ENCODE measurements around the gene CLCN4.

CLCN4 gene

DNA sequence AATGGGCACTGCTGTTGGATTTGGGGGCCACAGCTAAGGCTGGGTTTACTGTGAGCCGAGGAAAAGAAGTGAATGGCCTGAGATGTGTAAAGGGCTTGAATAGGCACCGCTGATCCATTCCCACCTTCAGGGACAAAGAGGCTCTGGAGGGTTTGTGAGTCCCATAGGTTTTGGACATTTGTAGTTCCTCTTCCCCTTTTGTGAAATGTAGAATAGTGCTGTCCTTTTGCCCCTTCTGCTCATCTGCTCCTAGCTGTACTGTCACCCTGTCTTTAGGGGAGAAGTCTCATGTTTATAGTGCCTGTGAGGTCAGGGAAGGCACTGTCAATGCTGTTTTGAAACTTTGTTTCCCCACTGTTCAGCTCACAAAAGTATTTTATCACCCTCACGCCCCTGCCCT is 26.4 kb upstream of the CLCN4 start:
- DNase-seq (ENCODE audit: low spot score), result no peak

DNA sequence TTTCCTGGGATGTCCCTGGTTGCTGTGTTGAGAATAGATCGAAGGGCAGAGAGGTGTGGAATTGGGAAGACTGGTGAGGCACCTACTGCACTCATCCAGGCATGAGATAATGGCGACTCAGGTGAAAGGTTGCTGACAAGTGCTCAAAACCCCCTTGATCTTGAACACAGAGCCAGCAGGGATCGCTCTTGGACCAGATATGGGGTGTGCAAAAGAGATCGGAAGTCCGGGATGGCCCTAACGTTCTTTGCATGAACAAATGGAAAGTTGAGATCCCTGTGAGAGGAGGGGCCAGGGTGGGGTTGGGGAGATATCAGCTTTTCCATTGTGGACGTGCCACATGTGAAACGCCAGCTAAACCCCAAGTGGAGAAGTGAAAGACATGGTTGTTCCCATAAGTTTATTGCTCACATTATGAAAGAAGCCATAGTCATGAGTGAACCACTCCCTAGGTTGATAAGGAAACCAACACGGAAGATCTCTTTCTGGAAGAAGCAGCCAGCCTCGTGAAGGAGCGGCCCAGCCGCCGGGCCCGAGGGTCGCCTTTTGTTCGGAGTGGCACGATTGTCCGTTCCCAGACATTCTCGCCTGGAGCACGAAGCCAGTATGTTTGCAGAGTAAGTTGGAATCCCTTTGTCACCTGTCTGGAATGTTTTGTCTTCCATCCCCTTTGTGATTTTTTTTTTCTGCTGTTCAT is 22.6 kb upstream of the CLCN4 start:
- no peak for DNase-seq (ENCODE audit: low spot score)

DNA sequence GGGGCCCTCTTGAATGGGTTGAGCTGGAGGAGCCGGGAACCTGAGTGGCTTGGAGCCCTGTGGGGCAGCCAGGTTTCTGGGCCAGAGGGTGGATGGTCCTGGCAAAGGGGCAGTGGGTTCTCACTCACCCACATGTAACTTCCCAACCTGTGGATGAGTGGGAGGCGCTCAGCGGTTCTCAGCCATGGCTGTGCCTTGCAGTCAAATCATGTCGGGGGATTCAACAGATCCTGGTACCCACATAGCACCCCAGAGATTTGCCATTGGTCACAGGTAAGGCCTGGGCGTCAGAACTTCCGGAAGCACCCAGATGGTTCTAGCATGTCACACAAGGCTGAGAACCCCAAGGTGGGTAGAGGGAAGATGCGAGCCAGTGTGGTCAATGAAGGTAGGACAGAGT is 21.9 kb upstream of the CLCN4 start:
- no peak for DNase-seq (ENCODE audit: low spot score)

DNA sequence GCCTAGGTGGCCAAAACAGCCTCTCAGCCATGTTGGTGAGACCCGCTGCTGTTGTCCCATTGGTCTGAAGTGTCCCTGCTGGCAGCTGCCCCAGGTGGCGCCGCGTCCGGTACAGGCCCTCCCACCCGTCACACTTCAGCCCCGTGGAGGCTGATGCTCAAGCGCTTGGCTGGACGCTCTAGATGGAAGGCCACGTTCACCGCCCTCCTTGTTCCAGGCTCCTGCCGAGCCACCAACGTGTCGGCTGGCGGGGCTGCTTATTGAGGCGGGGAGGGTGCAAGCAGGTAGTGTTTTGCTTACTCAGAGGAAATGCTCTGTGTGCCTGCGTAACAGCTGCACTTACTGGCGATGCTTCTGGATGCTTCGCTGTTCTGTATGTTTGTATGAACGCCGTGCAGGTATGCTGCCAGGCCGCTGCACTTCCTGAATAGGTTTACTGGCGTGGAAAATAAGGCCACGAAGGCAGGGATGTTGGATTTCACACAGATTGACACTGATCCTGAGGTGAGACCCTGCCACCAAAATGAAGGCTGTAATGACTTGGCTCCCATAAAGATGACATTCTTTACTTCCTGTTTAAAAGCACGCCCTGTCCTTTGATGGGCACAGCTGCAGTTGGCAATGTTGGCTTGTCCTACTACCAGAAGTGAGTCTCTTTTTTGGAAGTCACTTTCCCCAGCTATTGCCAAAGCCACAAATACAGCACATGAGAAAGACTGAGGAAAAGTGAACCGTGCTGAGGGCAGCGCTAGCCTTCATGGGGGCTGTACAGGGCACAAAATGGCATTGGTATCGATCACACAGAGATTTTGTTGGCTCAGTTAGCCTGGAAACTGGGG is 21.0 kb upstream of the CLCN4 start:
- DNase-seq (ENCODE audit: low spot score), result no peak

DNA sequence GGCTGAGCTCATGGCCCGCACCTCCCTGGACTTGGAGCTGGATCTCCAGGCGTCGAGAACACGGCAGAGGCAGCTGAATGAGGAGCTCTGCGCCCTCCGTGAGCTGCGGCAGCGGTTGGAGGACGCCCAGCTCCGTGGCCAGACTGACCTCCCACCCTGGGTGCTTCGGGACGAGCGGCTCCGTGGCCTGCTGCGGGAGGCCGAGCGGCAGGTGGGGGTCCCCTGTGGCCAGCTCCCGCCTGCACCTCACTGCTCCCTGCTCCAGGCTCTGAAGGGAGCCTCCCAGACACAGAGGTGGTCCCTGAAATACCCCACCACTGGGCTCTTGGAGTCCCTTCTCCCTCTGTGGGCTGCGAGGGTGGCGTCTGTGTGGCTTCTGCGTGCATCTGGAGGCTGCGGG is 18.0 kb upstream of the CLCN4 start:
- no peak for DNase-seq (ENCODE audit: low spot score)

DNA sequence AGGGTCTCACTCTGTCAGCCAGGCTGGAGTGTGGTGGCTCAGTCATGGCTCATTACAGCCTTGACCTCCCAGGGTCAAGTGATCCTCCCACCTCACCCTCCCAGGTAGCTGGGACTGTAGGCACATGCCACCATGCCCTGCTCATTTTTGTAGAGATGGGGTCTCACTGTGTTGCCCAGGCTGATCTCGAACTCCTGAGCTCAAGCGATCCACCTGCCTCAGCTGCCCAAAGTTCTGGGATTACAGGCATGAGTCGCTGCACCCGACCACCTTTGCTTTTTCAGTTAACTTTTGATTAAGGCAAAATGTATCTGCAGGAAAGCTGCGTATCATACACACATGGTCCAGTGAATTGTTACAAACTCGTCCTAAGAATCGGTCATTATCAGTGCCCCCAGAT is 16.5 kb upstream of the CLCN4 start:
- DNase-seq (ENCODE audit: low spot score), result no peak

DNA sequence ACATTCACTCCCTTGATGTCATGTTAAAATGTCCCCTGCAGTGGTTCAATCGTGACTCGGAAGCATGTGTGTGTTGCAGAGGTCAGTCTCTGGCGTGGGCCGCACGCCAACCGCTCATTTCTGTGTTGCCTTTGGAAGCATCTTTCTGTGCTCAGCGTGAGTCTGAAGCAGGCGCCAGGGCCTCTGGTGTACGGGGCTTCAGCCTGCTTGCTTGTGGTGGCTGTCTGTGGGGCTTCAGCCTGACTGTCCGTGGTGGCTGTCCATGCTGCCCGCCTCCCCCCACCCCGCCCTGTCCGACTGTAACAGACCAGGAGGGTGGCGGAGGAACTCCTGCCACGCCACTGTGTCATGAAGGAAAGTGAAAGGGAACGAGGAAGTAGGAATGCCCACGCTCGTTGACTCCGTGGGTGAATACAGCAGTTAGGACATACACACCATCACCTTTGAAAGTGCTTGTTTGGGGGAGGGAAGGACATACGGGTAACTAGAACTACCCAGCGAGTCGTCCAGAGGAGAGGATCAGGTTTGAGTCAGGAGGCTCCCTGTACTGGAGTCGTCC is 14.7 kb upstream of the CLCN4 start:
- no peak for DNase-seq (ENCODE audit: low spot score)

DNA sequence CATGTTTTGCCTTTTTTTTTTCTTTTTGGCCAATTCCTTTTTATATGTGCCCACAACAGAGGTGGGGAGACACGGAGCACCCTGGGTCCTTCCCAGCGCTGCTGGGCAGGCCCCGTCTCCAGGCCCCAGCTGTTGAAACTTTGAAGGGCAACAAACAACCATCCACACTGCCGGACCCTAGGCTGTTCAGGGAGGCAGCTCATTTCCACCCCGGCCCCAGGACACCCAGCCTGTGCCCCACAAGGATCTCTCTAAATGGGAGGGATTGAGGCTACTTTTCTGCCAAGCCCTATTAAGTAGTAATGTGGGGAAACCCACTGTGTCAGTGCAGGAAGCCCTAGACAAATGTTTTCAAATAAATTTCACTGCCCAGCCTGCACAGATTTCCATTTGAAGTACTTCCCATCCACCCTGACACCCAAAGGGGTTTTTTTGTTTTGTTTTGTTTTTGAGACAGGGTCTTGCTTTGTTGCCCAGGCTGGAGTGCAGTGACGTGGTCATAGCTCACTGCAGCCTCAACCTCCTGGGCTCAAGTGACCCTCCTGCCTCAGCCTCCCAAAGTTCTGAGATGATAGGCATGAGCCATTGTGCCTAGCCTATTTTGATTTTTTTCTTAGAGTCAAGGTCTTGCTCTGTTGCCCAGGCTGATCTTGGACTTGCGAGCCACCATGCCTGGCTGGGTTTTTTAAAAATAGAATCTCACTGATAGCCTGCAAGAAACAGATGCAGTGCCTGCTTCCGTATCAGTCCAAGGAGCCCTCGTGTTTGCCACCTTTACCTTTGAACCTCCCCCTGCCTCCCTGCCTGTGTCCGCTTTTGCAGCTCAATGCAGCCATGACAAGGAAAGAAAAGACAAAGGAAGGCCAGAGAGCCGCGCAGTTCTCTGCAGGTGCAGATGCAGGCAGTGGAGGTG is 13.4 kb upstream of the CLCN4 start:
- DNase-seq (ENCODE audit: low spot score), result no peak

DNA sequence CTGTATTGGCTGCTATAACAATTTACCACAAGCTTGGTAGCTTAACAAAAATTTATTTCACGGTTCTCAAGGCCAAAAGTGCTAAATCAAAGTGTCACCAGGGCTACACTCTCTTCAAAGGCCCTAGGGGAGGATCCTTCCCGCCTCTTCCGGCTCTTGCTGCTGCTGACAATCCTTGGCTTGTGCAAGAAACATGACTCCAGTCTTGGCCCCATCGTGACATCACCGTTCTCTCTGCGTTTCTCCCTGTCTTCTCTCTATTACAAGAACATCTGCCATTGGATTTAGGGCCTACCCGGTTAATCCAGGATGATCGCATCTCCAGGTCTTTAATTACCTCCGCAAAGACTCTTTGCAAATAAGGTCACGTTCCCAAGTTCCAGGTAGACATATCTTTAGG is 10.4 kb upstream of the CLCN4 start:
- DNase-seq (ENCODE audit: low spot score), result peak; percentile 67

DNA sequence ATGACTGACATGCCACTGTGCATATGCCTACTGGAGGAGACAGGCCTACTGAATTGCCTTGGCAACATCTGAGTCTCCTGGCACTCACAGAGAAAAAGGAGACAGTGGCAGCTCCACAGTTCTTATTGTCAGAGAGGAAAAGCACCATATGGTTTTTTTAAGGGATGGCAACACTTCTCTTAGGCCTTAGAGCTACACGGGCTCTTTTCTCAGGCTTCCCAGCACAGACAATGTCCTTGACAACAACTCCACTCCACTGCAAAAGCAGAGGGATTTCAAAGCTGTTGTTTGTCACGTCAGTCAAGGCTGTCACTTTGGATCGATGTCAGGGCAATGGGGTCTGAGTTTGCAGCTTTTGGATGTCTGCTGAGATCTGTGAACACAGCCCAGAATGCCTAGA is 4.7 kb upstream of the CLCN4 start:
- no peak for DNase-seq (ENCODE audit: low spot score)

DNA sequence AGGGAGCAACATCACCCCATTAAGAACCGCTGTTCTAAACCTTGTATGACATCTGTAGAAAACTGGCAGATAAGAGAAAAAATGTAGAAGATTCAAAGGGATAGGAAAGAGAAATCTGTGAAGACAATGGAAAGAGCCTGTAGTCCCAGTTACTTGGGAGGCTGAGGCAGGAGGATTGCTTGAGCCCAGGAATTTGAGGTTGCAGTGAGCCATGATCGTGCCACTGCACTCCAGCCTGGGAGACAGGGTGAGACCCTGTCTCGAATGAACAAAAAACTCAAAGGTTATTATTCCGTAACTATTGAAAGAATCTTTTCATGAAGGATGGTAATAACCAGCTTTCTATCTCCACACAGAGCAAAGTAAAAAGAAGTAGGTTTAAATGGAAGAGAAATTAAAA is 1.6 kb upstream of the CLCN4 start:
- no peak for DNase-seq (ENCODE audit: low spot score)

DNA sequence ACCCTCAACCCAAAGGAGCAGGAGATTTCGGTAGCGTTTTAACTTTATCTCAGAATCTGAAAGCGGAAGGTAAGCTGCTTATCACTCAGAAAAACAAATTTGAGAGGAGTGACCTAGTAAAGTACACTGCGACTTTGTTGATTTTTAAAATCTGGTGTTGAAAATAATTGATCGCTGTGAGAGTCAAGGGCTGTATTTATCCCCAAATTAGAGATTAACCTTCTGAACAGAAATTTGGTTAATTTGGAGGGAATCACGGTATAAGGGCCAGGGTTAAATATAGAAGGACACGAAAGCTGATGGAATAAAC is 212 bp downstream of the CLCN4 start:
- DNase-seq (ENCODE audit: low spot score), result no peak

DNA sequence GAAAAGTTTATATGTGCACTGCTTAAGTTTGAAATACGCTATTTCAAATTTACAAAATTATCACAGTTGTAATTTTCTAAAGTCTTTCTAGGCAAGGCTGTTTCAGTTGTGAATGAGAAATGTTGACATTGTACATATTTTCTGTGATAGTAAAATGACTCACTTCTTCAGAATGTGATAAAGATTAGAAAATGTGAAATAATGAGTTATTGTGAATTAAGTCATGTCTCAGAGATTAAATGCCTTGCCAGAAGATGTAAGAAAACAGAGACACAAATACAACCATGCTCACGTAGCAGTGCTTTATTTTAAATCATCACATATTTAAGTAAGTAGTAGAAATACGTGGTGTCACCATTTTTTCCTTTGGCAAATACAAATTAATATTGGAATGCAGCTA is 768 bp downstream of the CLCN4 start:
- DNase-seq (ENCODE audit: low spot score), result no peak

DNA sequence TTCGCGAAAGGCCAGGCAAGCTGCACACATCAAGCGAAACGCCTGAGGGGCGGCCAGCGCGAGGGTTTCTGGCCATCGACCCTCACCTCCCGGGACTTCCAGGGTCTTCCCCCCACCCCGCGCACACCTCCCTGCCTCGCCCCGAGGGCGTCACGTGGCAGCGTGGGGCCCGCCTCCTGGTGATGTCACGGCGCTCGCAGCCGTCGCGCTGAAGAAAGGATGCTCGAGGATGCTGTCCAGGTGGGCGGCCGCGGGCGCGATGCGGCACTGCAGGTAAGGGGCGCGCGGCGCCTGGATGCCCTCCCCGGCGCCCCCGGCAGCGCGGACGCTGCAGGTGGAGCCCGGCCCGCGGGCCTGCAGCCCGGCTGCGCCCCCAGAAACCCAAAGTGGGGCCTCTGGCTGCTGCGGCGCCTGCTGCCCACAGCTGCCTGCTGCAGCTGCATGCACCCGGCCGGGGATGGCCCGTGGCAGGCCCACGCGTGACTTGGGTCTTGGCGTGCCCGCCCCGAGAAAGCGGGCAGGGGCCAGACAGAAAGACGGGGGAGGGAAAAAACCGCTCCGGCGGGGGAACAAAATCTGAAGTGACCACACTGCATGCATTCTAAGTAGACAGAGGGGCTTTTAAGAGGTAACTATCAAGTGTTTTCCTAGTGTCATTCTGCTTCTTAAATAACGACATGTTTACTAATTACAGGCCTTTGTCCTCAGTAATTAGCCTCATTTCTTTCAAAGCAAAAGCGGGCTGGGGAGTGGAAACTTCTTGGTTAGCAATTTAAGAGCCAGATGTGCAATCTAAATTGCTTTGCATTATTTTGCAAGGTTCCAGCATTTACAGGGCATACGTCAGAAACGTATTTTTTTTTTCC is 1.7 kb downstream of the CLCN4 start:
- peak; percentile 74 for DNase-seq (ENCODE audit: low spot score)

DNA sequence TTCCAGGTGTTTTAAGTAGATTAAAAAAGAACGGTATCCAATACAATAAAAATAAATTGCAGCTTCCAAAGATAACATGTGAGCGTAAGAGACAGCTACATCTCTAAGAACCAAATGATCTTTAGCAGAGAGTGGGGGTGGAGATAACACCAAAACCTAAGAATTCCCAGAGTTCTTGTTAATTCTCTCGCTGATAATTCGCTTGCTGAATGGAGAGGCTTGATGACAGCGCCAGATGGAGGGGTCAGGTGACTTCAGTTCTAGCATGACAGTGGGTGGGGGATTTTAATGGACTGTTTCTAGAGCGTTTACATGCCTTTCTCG is 2.3 kb downstream of the CLCN4 start:
- peak; percentile 41 for DNase-seq (ENCODE audit: low spot score)

DNA sequence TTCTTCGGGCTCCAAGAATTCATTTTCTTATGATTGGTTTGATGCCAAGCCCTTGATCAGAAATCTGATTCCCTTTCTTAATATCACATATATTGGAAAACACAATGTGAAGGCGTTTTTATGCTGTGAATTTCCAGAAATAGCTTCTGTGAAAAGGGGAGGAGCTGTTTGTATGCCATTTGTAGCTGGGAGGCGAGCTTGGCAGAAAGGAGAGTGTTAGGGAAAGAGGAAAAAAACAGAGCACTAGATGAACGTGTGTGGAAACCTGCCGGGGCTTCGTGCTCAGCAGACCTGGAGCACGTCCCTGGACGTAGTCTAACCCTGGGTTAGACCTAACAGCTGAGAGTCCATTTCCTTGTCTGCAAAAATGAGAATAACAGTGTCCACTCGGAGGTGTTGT is 3.4 kb downstream of the CLCN4 start:
- DNase-seq (ENCODE audit: low spot score), result no peak

DNA sequence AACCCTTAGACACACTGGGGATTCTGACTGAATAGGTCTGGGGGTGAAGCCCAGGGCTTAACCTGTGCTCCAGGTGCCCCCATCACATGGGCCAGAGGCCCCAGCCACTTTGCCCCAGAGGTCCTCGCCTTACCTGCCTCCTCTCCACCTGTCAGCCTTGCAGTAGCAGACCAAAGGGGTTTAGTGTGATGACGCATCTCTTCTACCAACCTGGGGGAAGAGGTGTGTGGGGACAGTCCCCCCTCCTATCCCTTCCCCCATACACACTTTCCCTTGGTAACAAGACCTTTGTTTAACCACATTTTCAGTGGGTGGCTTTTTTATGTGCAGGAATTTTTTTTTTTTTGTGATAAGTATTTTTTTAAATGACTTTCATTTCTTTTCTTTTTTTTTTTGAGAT is 6.3 kb downstream of the CLCN4 start:
- DNase-seq (ENCODE audit: low spot score), result no peak

DNA sequence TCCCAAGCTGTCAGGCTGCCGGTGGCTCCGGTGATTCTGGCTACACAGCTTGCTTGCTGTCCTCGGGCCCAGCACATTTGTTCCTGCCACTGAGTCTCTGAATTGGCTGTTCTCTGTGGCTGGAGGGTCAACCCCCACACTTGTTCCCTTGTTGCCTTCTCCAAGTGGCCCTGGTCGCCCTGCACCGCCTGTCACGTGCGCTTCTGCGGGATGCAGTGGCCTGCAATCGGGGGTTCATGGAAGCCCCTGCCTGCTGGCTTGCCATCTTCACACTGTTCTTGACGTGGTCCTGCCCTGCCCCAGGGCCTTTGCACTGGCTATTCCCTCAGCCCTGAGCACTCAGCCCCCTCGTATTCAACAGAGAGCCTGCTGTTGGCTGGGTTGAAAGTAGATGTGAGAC is 8.1 kb downstream of the CLCN4 start:
- no peak for DNase-seq (ENCODE audit: low spot score)

DNA sequence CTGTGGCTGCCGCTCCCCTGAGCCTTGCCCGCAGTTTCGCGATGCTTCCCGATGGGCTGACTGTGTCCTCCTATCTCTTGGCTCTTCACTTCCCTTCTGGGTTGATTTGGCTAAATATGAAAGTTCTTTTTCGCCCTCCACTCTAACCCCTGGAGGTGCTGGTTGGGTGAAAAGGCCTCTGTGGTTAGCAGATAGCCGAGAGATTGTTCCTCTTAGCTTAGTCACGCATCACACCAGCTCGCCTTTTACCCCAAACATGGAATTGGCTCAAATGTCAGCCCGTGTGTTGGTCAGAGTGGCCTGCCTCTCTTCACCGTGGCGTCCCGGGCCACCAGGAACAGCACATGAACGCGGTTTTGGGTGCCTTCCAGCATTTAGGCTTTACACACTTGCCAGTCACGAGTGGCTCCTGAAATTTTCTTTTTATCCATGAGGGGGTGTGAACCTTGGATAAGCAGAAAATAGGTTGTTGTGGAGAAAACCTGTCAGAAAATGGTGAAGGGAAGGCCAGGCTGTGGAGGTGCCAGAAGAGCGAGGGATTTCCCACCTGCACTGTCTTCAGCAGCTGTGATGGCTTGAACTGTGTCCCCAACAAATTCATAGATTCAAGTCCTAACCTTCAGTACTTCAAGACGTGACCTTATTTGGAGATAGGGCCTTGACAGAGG is 8.9 kb downstream of the CLCN4 start:
- DNase-seq (ENCODE audit: low spot score), result no peak

DNA sequence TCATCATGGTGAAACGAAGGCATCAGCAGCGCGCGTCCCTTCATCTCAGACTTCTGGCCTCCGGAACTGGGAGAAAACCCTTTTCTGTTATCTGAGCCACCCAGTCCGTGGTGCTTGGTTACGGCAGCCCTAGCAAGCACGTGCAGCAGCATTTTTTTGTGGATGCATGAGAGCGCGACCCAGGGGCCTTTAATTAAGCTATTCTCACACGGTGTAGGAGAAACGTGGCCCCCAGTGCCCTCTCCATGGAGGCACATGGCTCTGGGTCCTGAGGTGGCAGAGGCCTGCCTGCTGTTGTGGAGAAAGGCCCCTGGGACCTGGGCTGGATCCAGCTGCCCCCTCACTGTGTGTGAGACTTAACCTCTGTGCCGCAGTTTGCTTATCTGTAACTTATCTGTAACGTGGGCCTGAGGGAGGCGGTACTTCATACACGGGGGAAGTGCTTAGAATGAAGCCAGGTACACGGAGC is 9.5 kb downstream of the CLCN4 start:
- DNase-seq (ENCODE audit: low spot score), result no peak

DNA sequence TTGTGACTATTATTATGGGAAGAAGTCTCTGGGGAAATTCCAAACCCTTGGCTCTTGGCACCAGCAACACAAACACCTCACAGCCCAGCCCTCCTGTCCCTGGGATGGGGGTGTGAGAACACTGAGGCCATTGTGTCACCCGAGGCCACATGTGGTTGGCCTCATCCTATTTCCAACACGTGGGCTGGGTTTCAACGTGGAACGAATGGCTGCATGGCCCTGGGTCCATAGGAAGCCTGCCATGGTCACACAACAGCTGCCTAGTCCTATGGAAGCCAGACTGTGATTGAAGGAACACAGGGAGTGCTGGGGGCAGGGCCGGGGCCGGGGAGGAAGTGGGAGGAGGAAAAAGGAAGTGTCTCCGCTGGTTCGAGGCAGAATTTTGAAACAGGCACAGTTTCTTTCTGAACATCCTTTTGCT is 10.0 kb downstream of the CLCN4 start:
- DNase-seq (ENCODE audit: low spot score), result no peak

All from D341Med (cell line).